GM21576 (cell line): Measurements from ENCODE around the gene PPP1CC.
A peak's percentile ranks its signal among the peaks of the same experiment; 100 is the strongest.
"Not testable (repeated sequence)": the region's sequence is repeated elsewhere in the genome, so short reads cannot be mapped to it uniquely, and the experiment has no call there.

Experiments used
- ATAC-seq: cut with Tn5 transposase; IDR thresholded peaks from one replicate; pipeline ENCODE4 v1.9.1; 2021; ENCODE audit warnings: mild to moderate bottlenecking, moderate library complexity; ENCODE audit not compliant: unreplicated experiment

Gene PPP1CC

GRCh38 chr12:110726708-110727369 is 15.9 kb downstream of the PPP1CC start:
- no peak for ATAC-seq

GRCh38 chr12:110726028-110726427 is 16.7 kb downstream of the PPP1CC start:
- ATAC-seq, result no peak

GRCh38 chr12:110725267-110725666 is 17.4 kb downstream of the PPP1CC start:
- ATAC-seq, result no peak

- not testable (repeated sequence) for ATAC-seq
These were observed 19.8 kb downstream of the PPP1CC start for GRCh38 chr12:110722892-110723291.

- no peak for ATAC-seq
These were observed 21.1 kb downstream of the PPP1CC start for GRCh38 chr12:110721570-110721969.

GRCh38 chr12:110720516-110720915 is 22.2 kb downstream of the PPP1CC start:
- no peak for ATAC-seq

- no peak for ATAC-seq
These were observed 24.3 kb downstream of the PPP1CC start for GRCh38 chr12:110718222-110718908.

GRCh38 chr12:110717037-110717436 is 25.7 kb downstream of the PPP1CC start:
- ATAC-seq, result no peak

- ATAC-seq, result no peak
These were observed 33.8 kb downstream of the PPP1CC start for GRCh38 chr12:110708917-110709316.

GRCh38 chr12:110705309-110705708 is 37.4 kb downstream of the PPP1CC start:
- no peak for ATAC-seq

GRCh38 chr12:110704750-110705149 is 37.9 kb downstream of the PPP1CC start:
- no peak for ATAC-seq

- ATAC-seq, result no peak
These were observed 38.5 kb downstream of the PPP1CC start for GRCh38 chr12:110704231-110704630.

GRCh38 chr12:110702081-110702480 is 40.6 kb downstream of the PPP1CC start:
- ATAC-seq, result no peak

- no peak for ATAC-seq
These were observed 42.9 kb downstream of the PPP1CC start for GRCh38 chr12:110699591-110700445.

- peak; percentile 73 for ATAC-seq
These were observed 44.4 kb downstream of the PPP1CC start for GRCh38 chr12:110698171-110698902.

GRCh38 chr12:110697236-110697635 is 45.5 kb downstream of the PPP1CC start:
- ATAC-seq, result no peak

GRCh38 chr12:110696283-110696682 is 46.4 kb downstream of the PPP1CC start:
- no peak for ATAC-seq

- ATAC-seq, result no peak
These were observed 48.3 kb downstream of the PPP1CC start for GRCh38 chr12:110694330-110694901.

GRCh38 chr12:110693731-110694130 is 49.0 kb downstream of the PPP1CC start:
- ATAC-seq, result no peak

- ATAC-seq, result no peak
These were observed 52.6 kb downstream of the PPP1CC start for GRCh38 chr12:110690127-110690430.
